ENCODE results near the gene STAT6. TPM values are rescaled to one million over a fixed set of nuclear protein-coding genes. Genes with fewer than 3 reads are reported as not detected.
A peak's percentile ranks its signal among the peaks of the same experiment; 100 is the strongest.

Gene STAT6
- total and polyA plus RNA-seq, 2 donors, result 70.2 to 236 TPM

- H3K27me3 ChIP-seq (ENCODE audit: control insufficient read depth in 2 of 2, insufficient read depth in 1 of 2, low read length in 1 of 2), result peaks cover 49 to 96% of the 10 kb centered on the region in 2 donors
- WGBS, result 33% methylated on average over 12 of the region's 12 CpGs
- peak overlapping the region; percentile 21 to 82 for H3K4me3 ChIP-seq (ENCODE audit: low read length in 2 of 2)
- DNase-seq (ENCODE audit: low read depth in 6 of 9, low spot score in 9 of 9), result no peak
- peak overlapping the region in 1 of 2 donors; percentile 46 for H3K27ac ChIP-seq (ENCODE audit: low read depth in 1 of 2, low read length in 1 of 2)
- H3K9me3 ChIP-seq (ENCODE audit: control insufficient read depth in 2 of 2, insufficient read depth in 1 of 2, low read length in 1 of 2), result no peaks in the 10 kb centered on the region
- no peaks in the 10 kb centered on the region for H3K36me3 ChIP-seq (ENCODE audit: control insufficient read depth in 2 of 2, insufficient read depth in 2 of 2, low read length in 1 of 2)
- peaks cover 9 to 28% of the 10 kb centered on the region in 2 donors for H3K4me1 ChIP-seq (ENCODE audit: control insufficient read depth in 2 of 2, insufficient read depth in 2 of 2, low read length in 2 of 2)
Observed at GRCh38 chr12:57129321-57129842, 18.2 kb upstream of the STAT6 start.

DNA sequence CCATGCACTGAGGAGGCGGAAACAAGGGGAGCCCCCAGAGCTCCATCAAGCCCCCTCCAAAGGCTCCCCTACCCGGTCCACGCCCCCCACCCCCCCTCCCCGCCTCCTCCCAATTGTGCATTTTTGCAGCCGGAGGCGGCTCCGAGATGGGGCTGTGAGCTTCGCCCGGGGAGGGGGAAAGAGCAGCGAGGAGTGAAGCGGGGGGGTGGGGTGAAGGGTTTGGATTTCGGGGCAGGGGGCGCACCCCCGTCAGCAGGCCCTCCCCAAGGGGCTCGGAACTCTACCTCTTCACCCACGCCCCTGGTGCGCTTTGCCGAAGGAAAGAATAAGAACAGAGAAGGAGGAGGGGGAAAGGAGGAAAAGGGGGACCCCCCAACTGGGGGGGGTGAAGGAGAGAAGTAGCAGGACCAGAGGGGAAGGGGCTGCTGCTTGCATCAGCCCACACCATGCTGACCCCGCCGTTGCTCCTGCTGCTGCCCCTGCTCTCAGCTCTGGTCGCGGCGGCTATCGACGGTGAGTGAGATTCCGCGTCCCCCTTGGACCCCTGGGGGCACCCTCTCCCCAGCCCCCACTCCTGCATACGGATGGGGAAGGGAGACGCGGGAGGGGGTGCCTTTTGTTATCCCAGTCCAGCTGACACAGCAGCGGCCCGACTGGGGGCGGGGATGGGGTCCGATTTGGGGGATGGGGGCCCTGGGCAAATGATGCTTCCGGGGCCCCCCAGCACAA lies 17.5 kb upstream of the STAT6 start:
- Histone ChIP-seq H3K36me3 (ENCODE audit: control insufficient read depth in 2 of 2, insufficient read depth in 2 of 2, low read length in 1 of 2) (no peaks in the 10 kb centered on the region), H3K27me3 (ENCODE audit: control insufficient read depth in 2 of 2, insufficient read depth in 1 of 2, low read length in 1 of 2) (peaks cover 51 to 92% of the 10 kb centered on the region in 2 donors), H3K9me3 (ENCODE audit: control insufficient read depth in 2 of 2, insufficient read depth in 1 of 2, low read length in 1 of 2) (peaks cover 0 to 1% of the 10 kb centered on the region in 2 donors), H3K4me3 (ENCODE audit: low read length in 2 of 2) (peak overlapping the region; percentile 52 to 82), H3K27ac (ENCODE audit: low read depth in 1 of 2, low read length in 1 of 2) (peak overlapping the region in 1 of 2 donors; percentile 84), H3K4me1 (ENCODE audit: control insufficient read depth in 2 of 2, insufficient read depth in 2 of 2, low read length in 2 of 2) (peaks cover 9 to 28% of the 10 kb centered on the region in 2 donors)
- no peak for DNase-seq (ENCODE audit: low read depth in 6 of 9, low spot score in 9 of 9)
- WGBS, result 4% methylated on average over 35 of the region's 35 CpGs

GRCh38 chr12:57127726-57128518 lies 16.8 kb upstream of the STAT6 start, which contains the start of gene LRP1:
LRP1 (plus strand) TSS chr12:57128483; CDS start chr12:57128965, 482 bp downstream.
- DNase-seq (ENCODE audit: low read depth in 6 of 9, low spot score in 9 of 9), result peak in 7 of 9 donors; percentile 39 to 79 (median 61)
- Histone ChIP-seq H3K36me3 (ENCODE audit: control insufficient read depth in 2 of 2, insufficient read depth in 2 of 2, low read length in 1 of 2) (no peaks in the 10 kb centered on the region), H3K27me3 (ENCODE audit: control insufficient read depth in 2 of 2, insufficient read depth in 1 of 2, low read length in 1 of 2) (peaks cover 51 to 86% of the 10 kb centered on the region in 2 donors), H3K4me3 (ENCODE audit: low read length in 2 of 2) (peak within 1 kb of the TSS; percentile 52 to 82), H3K27ac (ENCODE audit: low read depth in 1 of 2, low read length in 1 of 2) (peak within 1 kb of the TSS; percentile 65 to 84), H3K9me3 (ENCODE audit: control insufficient read depth in 2 of 2, insufficient read depth in 1 of 2, low read length in 1 of 2) (peaks cover 0 to 1% of the 10 kb centered on the region in 2 donors), H3K4me1 (ENCODE audit: control insufficient read depth in 2 of 2, insufficient read depth in 2 of 2, low read length in 2 of 2) (peaks cover 9 to 28% of the 10 kb centered on the region in 2 donors)
- WGBS, result 1% methylated on average over 57 of the region's 57 CpGs

- WGBS, result 8% methylated on average over 26 of the region's 26 CpGs
- Histone ChIP-seq H3K4me3 (ENCODE audit: low read length in 2 of 2) (peak overlapping the region; percentile 52 to 82), H3K27ac (ENCODE audit: low read depth in 1 of 2, low read length in 1 of 2) (peak overlapping the region; percentile 51 to 55), H3K27me3 (ENCODE audit: control insufficient read depth in 2 of 2, insufficient read depth in 1 of 2, low read length in 1 of 2) (peaks cover 51 to 79% of the 10 kb centered on the region in 2 donors), H3K36me3 (ENCODE audit: control insufficient read depth in 2 of 2, insufficient read depth in 2 of 2, low read length in 1 of 2) (no peaks in the 10 kb centered on the region), H3K4me1 (ENCODE audit: control insufficient read depth in 2 of 2, insufficient read depth in 2 of 2, low read length in 2 of 2) (peaks cover 9 to 28% of the 10 kb centered on the region in 2 donors), H3K9me3 (ENCODE audit: control insufficient read depth in 2 of 2, insufficient read depth in 1 of 2, low read length in 1 of 2) (peaks cover 0 to 1% of the 10 kb centered on the region in 2 donors)
- DNase-seq (ENCODE audit: low read depth in 6 of 9, low spot score in 9 of 9), result peak in 1 of 9 donors; percentile 34
Observed at GRCh38 chr12:57127101-57127725, 16.1 kb upstream of the STAT6 start.

DNA sequence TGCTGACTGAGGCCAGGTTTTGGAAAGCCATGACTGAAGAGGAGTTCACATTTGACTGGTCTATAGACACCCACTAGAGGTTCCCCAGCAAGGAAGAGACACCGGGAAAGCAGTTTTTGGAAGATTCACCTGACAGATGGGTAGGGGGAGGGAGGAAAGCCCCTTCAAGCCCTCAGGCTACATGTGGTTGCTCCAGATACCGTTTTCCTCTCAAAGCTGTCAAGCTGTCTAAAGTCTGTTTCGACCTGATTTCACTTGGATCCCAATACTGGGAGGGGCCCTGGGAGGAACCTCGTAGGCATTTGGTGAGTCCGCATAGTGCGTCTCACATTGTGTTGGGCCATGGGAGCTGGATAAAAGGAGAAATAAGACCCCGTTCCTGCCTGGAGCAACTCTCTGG lies 15.4 kb upstream of the STAT6 start:
- Histone ChIP-seq H3K9me3 (ENCODE audit: control insufficient read depth in 2 of 2, insufficient read depth in 1 of 2, low read length in 1 of 2) (peaks cover 0 to 1% of the 10 kb centered on the region in 2 donors), H3K4me3 (ENCODE audit: low read length in 2 of 2) (no peak overlapping the region), H3K36me3 (ENCODE audit: control insufficient read depth in 2 of 2, insufficient read depth in 2 of 2, low read length in 1 of 2) (no peaks in the 10 kb centered on the region), H3K27ac (ENCODE audit: low read depth in 1 of 2, low read length in 1 of 2) (peak overlapping the region; percentile 51 to 55), H3K4me1 (ENCODE audit: control insufficient read depth in 2 of 2, insufficient read depth in 2 of 2, low read length in 2 of 2) (peaks cover 9 to 28% of the 10 kb centered on the region in 2 donors), H3K27me3 (ENCODE audit: control insufficient read depth in 2 of 2, insufficient read depth in 1 of 2, low read length in 1 of 2) (peaks cover 51 to 73% of the 10 kb centered on the region in 2 donors)
- WGBS, result 74% methylated on average over 7 of the region's 7 CpGs
- no peak for DNase-seq (ENCODE audit: low read depth in 6 of 9, low spot score in 9 of 9)

DNA sequence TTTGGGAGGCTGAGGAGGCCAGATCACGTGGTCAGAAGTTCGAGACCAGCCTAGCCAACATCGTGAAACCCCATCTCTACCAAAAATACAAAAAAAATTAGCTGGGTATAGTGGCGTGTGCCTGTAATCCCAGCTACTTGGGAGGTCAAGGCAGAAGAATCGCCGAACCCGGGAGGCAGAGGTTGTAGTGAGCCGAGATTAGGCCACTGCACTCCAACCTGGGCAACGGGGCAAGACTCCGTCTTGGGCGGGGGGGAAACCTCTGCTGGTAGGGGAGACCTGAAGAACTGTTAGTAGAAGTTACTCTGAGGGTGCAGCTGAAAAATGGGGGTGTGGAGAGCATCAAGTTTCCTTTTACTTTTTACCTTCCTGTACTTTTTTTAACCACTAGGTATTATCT lies 14.9 kb upstream of the STAT6 start:
- H3K4me3 ChIP-seq (ENCODE audit: low read length in 2 of 2), result no peak overlapping the region
- H3K4me1 ChIP-seq (ENCODE audit: control insufficient read depth in 2 of 2, insufficient read depth in 2 of 2, low read length in 2 of 2), result peaks cover 9 to 28% of the 10 kb centered on the region in 2 donors
- peaks cover 51 to 68% of the 10 kb centered on the region in 2 donors for H3K27me3 ChIP-seq (ENCODE audit: control insufficient read depth in 2 of 2, insufficient read depth in 1 of 2, low read length in 1 of 2)
- no peak overlapping the region for H3K27ac ChIP-seq (ENCODE audit: low read depth in 1 of 2, low read length in 1 of 2)
- no peaks in the 10 kb centered on the region for H3K36me3 ChIP-seq (ENCODE audit: control insufficient read depth in 2 of 2, insufficient read depth in 2 of 2, low read length in 1 of 2)
- no peak for DNase-seq (ENCODE audit: low read depth in 6 of 9, low spot score in 9 of 9)
- peaks cover 0 to 1% of the 10 kb centered on the region in 2 donors for H3K9me3 ChIP-seq (ENCODE audit: control insufficient read depth in 2 of 2, insufficient read depth in 1 of 2, low read length in 1 of 2)
- 96% methylated on average over 11 of the region's 11 CpGs for WGBS

GRCh38 chr12:57124261-57124877 lies 13.2 kb upstream of the STAT6 start:
- 25% methylated on average over 10 of the region's 10 CpGs for WGBS
- no peak overlapping the region for H3K4me3 ChIP-seq (ENCODE audit: low read length in 2 of 2)
- no peaks in the 10 kb centered on the region for H3K36me3 ChIP-seq (ENCODE audit: control insufficient read depth in 2 of 2, insufficient read depth in 2 of 2, low read length in 1 of 2)
- DNase-seq (ENCODE audit: low read depth in 6 of 9, low spot score in 9 of 9), result peak in 6 of 9 donors; percentile 55 to 83 (median 69)
- peaks cover 9 to 26% of the 10 kb centered on the region in 2 donors for H3K4me1 ChIP-seq (ENCODE audit: control insufficient read depth in 2 of 2, insufficient read depth in 2 of 2, low read length in 2 of 2)
- no peak overlapping the region for H3K27ac ChIP-seq (ENCODE audit: low read depth in 1 of 2, low read length in 1 of 2)
- H3K27me3 ChIP-seq (ENCODE audit: control insufficient read depth in 2 of 2, insufficient read depth in 1 of 2, low read length in 1 of 2), result peaks cover 36 to 51% of the 10 kb centered on the region in 2 donors
- peaks cover 0 to 1% of the 10 kb centered on the region in 2 donors for H3K9me3 ChIP-seq (ENCODE audit: control insufficient read depth in 2 of 2, insufficient read depth in 1 of 2, low read length in 1 of 2)

DNA sequence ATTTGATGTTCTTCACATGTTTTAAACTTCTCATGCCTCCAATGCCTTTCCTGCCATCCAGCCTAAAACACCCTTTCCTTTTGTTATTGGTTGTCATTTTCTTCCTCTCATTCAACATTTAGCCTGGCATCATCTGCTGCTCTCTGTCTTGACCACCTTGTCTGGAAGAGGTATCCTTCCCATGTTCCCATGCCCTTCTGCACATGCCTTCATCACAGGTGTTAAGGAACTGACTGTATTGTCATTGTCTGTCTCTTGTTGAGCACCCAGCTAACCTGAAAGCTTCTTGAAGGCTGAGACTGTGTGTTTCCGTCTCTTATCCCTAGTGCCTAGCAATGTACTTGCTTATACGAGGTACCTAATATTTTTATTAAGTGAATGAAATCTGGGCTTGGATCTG lies 12.7 kb upstream of the STAT6 start:
- Histone ChIP-seq H3K4me3 (ENCODE audit: low read length in 2 of 2) (no peak overlapping the region), H3K9me3 (ENCODE audit: control insufficient read depth in 2 of 2, insufficient read depth in 1 of 2, low read length in 1 of 2) (peaks cover 0 to 1% of the 10 kb centered on the region in 2 donors), H3K27me3 (ENCODE audit: control insufficient read depth in 2 of 2, insufficient read depth in 1 of 2, low read length in 1 of 2) (peaks cover 30 to 45% of the 10 kb centered on the region in 2 donors), H3K27ac (ENCODE audit: low read depth in 1 of 2, low read length in 1 of 2) (no peak overlapping the region), H3K36me3 (ENCODE audit: control insufficient read depth in 2 of 2, insufficient read depth in 2 of 2, low read length in 1 of 2) (no peaks in the 10 kb centered on the region), H3K4me1 (ENCODE audit: control insufficient read depth in 2 of 2, insufficient read depth in 2 of 2, low read length in 2 of 2) (peaks cover 7 to 21% of the 10 kb centered on the region in 2 donors)
- no peak for DNase-seq (ENCODE audit: low read depth in 6 of 9, low spot score in 9 of 9)
- WGBS, result 63% methylated on average over 2 of the region's 2 CpGs

Data from thymus (tissue), 11 donors.